HG03439 (cell line): Measurements from ENCODE around the gene EMILIN2.
"Not testable (repeated sequence)": the region's sequence is repeated elsewhere in the genome, so short reads cannot be mapped to it uniquely, and the experiment has no call there.

ENCODE experiments used
- ATAC-seq: cut with Tn5 transposase; IDR thresholded peaks from one replicate; pipeline ENCODE4 v1.9.1; 2021; ENCODE audit warnings: mild to moderate bottlenecking, moderate library complexity; ENCODE audit not compliant: unreplicated experiment

The EMILIN2 gene

GRCh38 chr18:2913398-2914005 is 66.7 kb downstream of the EMILIN2 start:
- no peak for ATAC-seq

- no peak for ATAC-seq
These were observed 67.5 kb downstream of the EMILIN2 start for GRCh38 chr18:2914185-2914880.

- ATAC-seq: no peak
These were observed 68.1 kb downstream of the EMILIN2 start for GRCh38 chr18:2914881-2915240.

GRCh38 chr18:2915486-2915885 is 68.7 kb downstream of the EMILIN2 start:
- not testable (repeated sequence) for ATAC-seq

- ATAC-seq: no peak
These were observed 69.4 kb downstream of the EMILIN2 start for GRCh38 chr18:2916184-2916583.

- ATAC-seq: no peak
These were observed 70.6 kb downstream of the EMILIN2 start for GRCh38 chr18:2917259-2918047.

GRCh38 chr18:2918761-2919550 is 72.2 kb downstream of the EMILIN2 start:
- no peak for ATAC-seq

- ATAC-seq: no peak
These were observed 72.8 kb downstream of the EMILIN2 start for GRCh38 chr18:2919600-2919999.

- no peak for ATAC-seq
These were observed 73.2 kb downstream of the EMILIN2 start for GRCh38 chr18:2920027-2920426.

GRCh38 chr18:2920546-2921343 is 73.9 kb downstream of the EMILIN2 start:
- no peak for ATAC-seq

- no peak for ATAC-seq
These were observed 75.0 kb downstream of the EMILIN2 start for GRCh38 chr18:2921778-2922177.

GRCh38 chr18:2923464-2923863 is 76.7 kb downstream of the EMILIN2 start:
- no peak for ATAC-seq

GRCh38 chr18:2924920-2925319 is 78.1 kb downstream of the EMILIN2 start:
- ATAC-seq: no peak

GRCh38 chr18:2926528-2926927 is 79.7 kb downstream of the EMILIN2 start:
- no peak for ATAC-seq

GRCh38 chr18:2927745-2928144 is 80.9 kb downstream of the EMILIN2 start:
- no peak for ATAC-seq

- ATAC-seq: no peak
These were observed 85.7 kb downstream of the EMILIN2 start for GRCh38 chr18:2932247-2933181.

GRCh38 chr18:2933995-2934394 is 87.2 kb downstream of the EMILIN2 start:
- no peak for ATAC-seq

GRCh38 chr18:2935438-2936192 is 88.8 kb downstream of the EMILIN2 start:
- no peak for ATAC-seq

GRCh38 chr18:2939317-2939716 is 92.5 kb downstream of the EMILIN2 start:
- no peak for ATAC-seq
